Mammary epithelial cell (primary cell): ENCODE results near the gene MINDY4B.

Experiments used
- EZH2 ChIP-seq: IDR thresholded peaks from 2 replicates; pipeline ENCODE4 v1.6.1; 2012; ENCODE audit warnings: low read length, inconsistent platforms, borderline replicate concordance
- TF ChIP-seq, protein P1 (sequence below), 2 donors: IDR thresholded peaks in 1 of 2; conservative IDR thresholded peaks in 1 of 2; 2 replicates each; pipeline ENCODE4 v1.5.1; 2011 to 2012; ENCODE audit warnings: inconsistent platforms in 2 of 2, low read length in 2 of 2, mild to moderate bottlenecking in 2 of 2, control low read depth in 1 of 2, low read depth in 1 of 2; ENCODE audit not compliant: insufficient read depth in 1 of 2; ENCODE audit errors: extremely low read depth in 1 of 2

DNA sequence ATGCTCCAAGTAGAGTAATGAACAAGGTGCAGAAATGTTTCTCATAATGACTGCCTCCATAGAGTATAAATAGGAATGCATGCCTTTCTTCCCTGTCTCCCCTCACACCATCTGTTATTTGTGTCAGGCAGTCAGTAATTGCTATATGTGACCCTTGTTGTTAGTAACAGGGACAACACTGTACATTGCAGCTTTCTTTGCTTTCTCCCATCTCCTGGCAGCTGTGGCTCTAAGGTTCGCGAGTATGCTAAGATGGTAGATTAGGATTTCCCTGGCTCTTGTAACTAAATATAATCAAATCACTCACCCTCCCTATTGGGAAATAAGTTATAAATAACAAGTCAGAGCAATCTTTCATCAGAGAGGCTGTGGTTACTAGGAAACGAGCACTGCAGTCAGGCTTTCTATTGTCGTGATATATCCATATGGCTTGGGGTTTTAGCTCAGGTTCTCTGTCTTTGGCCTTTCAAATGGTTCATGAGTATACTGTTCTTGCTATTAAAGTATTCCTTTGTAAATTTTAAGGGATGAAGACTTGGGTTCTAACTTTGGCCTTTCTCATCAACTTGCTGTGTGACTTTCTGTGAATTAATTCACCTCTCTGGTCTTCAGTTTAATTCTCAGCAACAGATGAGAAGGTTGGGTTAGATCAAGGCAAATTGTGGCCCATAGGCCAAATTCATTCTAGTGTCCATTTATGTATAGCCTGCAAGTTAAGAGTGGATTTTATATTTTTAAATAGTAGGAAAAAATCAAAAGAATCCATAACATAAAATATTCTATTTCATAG is 8.1 kb upstream of the MINDY4B start:
- TF ChIP-seq, protein P1, sequence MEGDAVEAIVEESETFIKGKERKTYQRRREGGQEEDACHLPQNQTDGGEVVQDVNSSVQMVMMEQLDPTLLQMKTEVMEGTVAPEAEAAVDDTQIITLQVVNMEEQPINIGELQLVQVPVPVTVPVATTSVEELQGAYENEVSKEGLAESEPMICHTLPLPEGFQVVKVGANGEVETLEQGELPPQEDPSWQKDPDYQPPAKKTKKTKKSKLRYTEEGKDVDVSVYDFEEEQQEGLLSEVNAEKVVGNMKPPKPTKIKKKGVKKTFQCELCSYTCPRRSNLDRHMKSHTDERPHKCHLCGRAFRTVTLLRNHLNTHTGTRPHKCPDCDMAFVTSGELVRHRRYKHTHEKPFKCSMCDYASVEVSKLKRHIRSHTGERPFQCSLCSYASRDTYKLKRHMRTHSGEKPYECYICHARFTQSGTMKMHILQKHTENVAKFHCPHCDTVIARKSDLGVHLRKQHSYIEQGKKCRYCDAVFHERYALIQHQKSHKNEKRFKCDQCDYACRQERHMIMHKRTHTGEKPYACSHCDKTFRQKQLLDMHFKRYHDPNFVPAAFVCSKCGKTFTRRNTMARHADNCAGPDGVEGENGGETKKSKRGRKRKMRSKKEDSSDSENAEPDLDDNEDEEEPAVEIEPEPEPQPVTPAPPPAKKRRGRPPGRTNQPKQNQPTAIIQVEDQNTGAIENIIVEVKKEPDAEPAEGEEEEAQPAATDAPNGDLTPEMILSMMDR (conservative IDR thresholded peaks at IDR 0.05 in 1 of 2, IDR thresholded peaks at IDR 0.05 in 1 of 2; ENCODE audit: extremely low read depth in 1 of 2, insufficient read depth in 1 of 2, low read depth in 1 of 2, low read length in 2 of 2) = no peak
- TF ChIP-seq EZH2 = no peak
